ENCODE measurements around the gene CYTL1.

The CYTL1 gene

DNA sequence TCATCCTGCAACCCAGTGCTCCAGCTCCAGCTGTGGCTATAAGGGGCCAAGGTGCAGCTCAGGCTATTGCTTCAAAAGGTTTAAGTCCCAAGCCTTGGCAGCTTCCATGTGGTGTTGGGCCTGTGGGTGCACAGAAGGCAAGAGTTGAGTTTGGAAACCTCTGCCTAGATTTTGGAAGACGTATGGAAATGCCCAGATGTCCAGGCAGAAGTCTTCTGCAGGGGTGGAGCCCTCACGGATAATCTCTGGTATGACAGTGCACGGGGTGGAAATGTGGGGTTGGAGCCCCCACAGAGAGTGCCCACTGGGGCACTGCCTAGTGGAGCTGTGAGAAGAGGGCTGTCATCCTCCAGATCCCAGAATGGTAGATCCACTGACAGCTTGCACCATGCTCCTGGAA, 44.5 kb downstream of the CYTL1 start:
- H3K4me3 ChIP-seq (ENCODE audit: low read length), result no peak overlapping the region
- DNase-seq (ENCODE audit: low read depth), result no peak
- TF ChIP-seq, protein P1, sequence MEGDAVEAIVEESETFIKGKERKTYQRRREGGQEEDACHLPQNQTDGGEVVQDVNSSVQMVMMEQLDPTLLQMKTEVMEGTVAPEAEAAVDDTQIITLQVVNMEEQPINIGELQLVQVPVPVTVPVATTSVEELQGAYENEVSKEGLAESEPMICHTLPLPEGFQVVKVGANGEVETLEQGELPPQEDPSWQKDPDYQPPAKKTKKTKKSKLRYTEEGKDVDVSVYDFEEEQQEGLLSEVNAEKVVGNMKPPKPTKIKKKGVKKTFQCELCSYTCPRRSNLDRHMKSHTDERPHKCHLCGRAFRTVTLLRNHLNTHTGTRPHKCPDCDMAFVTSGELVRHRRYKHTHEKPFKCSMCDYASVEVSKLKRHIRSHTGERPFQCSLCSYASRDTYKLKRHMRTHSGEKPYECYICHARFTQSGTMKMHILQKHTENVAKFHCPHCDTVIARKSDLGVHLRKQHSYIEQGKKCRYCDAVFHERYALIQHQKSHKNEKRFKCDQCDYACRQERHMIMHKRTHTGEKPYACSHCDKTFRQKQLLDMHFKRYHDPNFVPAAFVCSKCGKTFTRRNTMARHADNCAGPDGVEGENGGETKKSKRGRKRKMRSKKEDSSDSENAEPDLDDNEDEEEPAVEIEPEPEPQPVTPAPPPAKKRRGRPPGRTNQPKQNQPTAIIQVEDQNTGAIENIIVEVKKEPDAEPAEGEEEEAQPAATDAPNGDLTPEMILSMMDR (IDR thresholded peaks at IDR 0.05; ENCODE audit: insufficient read depth, low read depth, low read length, missing control alignments), result no peak

DNA sequence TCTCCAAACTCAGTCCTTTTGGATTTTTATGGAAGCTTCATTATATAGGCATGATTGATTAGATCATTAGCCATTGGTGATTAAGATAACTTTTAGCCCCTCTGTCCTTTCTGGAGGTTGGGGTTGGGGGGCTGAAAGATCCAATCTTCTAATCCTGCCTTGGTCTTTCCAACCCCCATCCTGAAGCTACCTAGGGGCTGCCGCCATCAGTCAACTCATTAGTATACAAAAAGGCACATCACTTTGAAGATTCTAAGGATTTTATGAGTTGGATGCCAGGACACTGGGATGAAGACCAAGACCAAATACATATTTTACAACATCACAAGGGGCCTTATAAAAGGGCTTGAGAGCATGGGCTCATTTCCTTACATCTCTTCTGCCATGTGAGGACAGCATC, 47.5 kb downstream of the CYTL1 start:
- DNase-seq (ENCODE audit: low read depth), result no peak
- no peak overlapping the region for H3K4me3 ChIP-seq (ENCODE audit: low read length)
- TF ChIP-seq, protein P1 (IDR thresholded peaks at IDR 0.05; ENCODE audit: insufficient read depth, low read depth, low read length, missing control alignments), result no peak

DNA sequence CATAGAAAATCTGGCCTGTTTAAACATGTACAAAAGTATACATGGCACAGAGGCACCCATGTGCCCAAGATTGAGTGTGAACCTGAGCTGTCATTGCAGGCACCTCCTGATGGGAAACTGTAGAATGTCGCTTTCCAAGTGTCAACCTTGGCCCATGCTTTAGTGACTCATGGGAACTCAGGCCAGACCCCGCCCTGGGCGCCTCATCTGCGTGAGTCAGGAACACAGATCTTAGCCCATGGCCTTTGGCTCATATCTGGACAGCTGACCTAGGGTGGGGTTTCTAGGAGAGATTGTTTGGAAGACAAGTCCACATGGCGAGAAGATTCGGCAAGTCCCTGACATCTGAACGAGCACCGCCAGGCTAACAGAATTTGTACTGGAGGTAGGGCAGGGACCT, 50.0 kb downstream of the CYTL1 start:
- H3K4me3 ChIP-seq (ENCODE audit: low read length), result no peak overlapping the region
- TF ChIP-seq, protein P1 (IDR thresholded peaks at IDR 0.05; ENCODE audit: insufficient read depth, low read depth, low read length, missing control alignments), result no peak
- peak; percentile 3 for DNase-seq (ENCODE audit: low read depth)

DNA sequence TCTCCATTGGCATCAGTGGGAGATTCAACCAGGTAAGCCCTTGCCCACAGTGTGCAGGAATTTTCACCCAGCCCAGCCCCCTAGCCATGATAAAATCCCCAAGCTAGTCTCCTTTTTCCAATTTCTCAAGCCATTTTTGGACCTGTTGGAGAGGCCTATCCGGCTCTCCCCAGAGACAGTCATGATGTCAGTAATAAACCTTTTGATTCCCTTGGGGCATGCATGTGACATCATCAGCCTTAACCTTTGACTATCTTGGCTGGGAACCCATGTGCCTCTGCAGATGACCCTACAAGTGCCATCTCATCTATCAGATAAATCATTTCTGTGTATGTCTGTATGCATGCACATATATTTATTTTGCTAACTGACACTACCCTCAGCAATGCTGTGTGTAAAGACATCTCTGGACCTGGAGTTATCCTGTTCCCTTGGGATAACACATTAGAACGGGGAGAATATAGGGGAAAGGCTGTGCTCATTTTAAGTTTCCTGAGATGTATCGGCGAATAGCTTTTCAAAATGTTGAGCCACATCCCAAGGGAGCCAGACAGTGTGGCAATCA, 51.0 kb downstream of the CYTL1 start:
- no peak for DNase-seq (ENCODE audit: low read depth)
- TF ChIP-seq, protein P1 (IDR thresholded peaks at IDR 0.05; ENCODE audit: insufficient read depth, low read depth, low read length, missing control alignments), result no peak
- H3K4me3 ChIP-seq (ENCODE audit: low read length), result no peak overlapping the region
